ENCODE results near the gene OSTC.

DNA sequence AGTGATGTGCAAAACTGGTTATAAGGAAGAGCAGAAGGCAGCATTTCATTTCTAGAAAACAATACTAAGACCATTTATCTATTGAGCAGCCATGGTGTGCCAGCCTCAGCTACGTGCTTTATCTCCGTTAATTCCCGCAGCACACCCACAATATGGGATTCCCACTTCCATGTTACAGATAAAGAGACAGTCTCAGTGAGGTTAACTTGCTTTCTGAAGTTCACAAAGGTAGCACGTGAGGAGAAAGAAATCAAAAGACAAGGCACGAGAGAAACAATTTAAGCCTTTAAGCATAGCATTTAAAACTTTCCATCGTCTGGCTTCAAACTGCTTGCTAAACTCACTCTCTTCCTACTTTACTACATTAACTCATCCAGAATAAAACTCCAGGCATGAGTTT is 38.0 kb upstream of the OSTC start:
- no peak for TF ChIP-seq POLR2A (IDR thresholded peaks at IDR 0.05)
- TF ChIP-seq, protein P1, sequence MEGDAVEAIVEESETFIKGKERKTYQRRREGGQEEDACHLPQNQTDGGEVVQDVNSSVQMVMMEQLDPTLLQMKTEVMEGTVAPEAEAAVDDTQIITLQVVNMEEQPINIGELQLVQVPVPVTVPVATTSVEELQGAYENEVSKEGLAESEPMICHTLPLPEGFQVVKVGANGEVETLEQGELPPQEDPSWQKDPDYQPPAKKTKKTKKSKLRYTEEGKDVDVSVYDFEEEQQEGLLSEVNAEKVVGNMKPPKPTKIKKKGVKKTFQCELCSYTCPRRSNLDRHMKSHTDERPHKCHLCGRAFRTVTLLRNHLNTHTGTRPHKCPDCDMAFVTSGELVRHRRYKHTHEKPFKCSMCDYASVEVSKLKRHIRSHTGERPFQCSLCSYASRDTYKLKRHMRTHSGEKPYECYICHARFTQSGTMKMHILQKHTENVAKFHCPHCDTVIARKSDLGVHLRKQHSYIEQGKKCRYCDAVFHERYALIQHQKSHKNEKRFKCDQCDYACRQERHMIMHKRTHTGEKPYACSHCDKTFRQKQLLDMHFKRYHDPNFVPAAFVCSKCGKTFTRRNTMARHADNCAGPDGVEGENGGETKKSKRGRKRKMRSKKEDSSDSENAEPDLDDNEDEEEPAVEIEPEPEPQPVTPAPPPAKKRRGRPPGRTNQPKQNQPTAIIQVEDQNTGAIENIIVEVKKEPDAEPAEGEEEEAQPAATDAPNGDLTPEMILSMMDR (IDR thresholded peaks at IDR 0.05) = no peak
